HepG2 (cell line): ENCODE data around the gene MAP3K2. TPM values are rescaled to one million over a fixed set of nuclear protein-coding genes. Genes with fewer than 3 reads are reported as not detected.

Experiments
- HNRNPUL1 ChIP-seq: fragments of 200-400 bp; formaldehyde crosslinking; IDR thresholded peaks from 2 replicates; pipeline ENCODE4 v1.6.1; 2017; ENCODE audit warnings: low read depth, mild to moderate bottlenecking, low read length, moderate library complexity
- KLF11 ChIP-seq: IDR thresholded peaks from 2 replicates; pipeline ENCODE4 v1.6.1; 2016; ENCODE audit warnings: missing compliant biosample characterization
- MATR3 ChIP-seq: sonication (generic); formaldehyde crosslinking; IDR thresholded peaks from 2 replicates; pipeline ENCODE4 v1.4.0; 2020; ENCODE audit warnings: missing genetic modification reagents
- NBN ChIP-seq: fragments of 450-650 bp; conservative IDR thresholded peaks from 2 replicates; pipeline ENCODE4 v1.6.1; 2017
- NPAS2 ChIP-seq: sonication (generic); formaldehyde crosslinking; IDR thresholded peaks from 2 replicates; pipeline ENCODE4 v1.8.0; 2022; ENCODE audit warnings: mild to moderate bottlenecking, missing genetic modification reagents, borderline replicate concordance
- NR3C1 ChIP-seq: sonication (generic); formaldehyde crosslinking; IDR thresholded peaks from 2 replicates; pipeline ENCODE4 v1.4.0; 2020; ENCODE audit warnings: missing genetic modification reagents
- POGZ ChIP-seq: sonication (generic); formaldehyde crosslinking; IDR thresholded peaks from 2 replicates; pipeline ENCODE4 v1.4.0; 2020; ENCODE audit warnings: mild to moderate bottlenecking, missing genetic modification reagents
- SMAD1 ChIP-seq: sonication (generic); formaldehyde crosslinking; IDR thresholded peaks from 2 replicates; pipeline ENCODE4 v1.4.0; 2020; ENCODE audit warnings: missing genetic modification reagents, low read depth, mild to moderate bottlenecking, borderline replicate concordance
- SNRNP70 ChIP-seq: fragments of 200-400 bp; formaldehyde crosslinking; IDR thresholded peaks from 2 replicates; pipeline ENCODE4 v1.6.1; 2017; ENCODE audit warnings: mild to moderate bottlenecking, low read depth, low read length, moderate library complexity
- SRSF4 ChIP-seq: fragments of 200-400 bp; formaldehyde crosslinking; IDR thresholded peaks from one replicate; pipeline ENCODE4 v1.6.1; 2018; ENCODE audit warnings: mild to moderate bottlenecking, low read depth, low read length, moderate library complexity; ENCODE audit not compliant: poor library complexity, severe bottlenecking
- ZBTB3 ChIP-seq: sonication (generic); formaldehyde crosslinking; IDR thresholded peaks from 2 replicates; pipeline ENCODE4 v1.4.0; 2020; ENCODE audit warnings: low read depth, mild to moderate bottlenecking, moderate library complexity, missing genetic modification reagents, borderline replicate concordance
- ZBTB42 ChIP-seq: sonication (generic); formaldehyde crosslinking; IDR thresholded peaks from 2 replicates; pipeline ENCODE4 v1.5.0; 2020; ENCODE audit warnings: mild to moderate bottlenecking, missing genetic modification reagents
- ZNF335 ChIP-seq: sonication (generic); formaldehyde crosslinking; IDR thresholded peaks from 2 replicates; pipeline ENCODE4 v1.4.0; 2020; ENCODE audit warnings: missing genetic modification reagents
- ZNF383 ChIP-seq: sonication (generic); formaldehyde crosslinking; IDR thresholded peaks from 2 replicates; pipeline ENCODE4 v1.4.0; 2020; ENCODE audit warnings: missing genetic modification reagents, mild to moderate bottlenecking, borderline replicate concordance
- ZNF589 ChIP-seq: sonication (generic); formaldehyde crosslinking; conservative IDR thresholded peaks from 2 replicates; pipeline ENCODE4 v1.8.0; 2022; ENCODE audit warnings: mild to moderate bottlenecking, moderate library complexity, missing genetic modification reagents
- ZNF777 ChIP-seq: sonication (generic); formaldehyde crosslinking; IDR thresholded peaks from 2 replicates; pipeline ENCODE4 v1.4.0; 2020; ENCODE audit warnings: missing genetic modification reagents
- ZNF850 ChIP-seq: sonication (generic); formaldehyde crosslinking; conservative IDR thresholded peaks from 2 replicates; pipeline ENCODE4 v1.9.0; 2021; ENCODE audit warnings: mild to moderate bottlenecking, missing genetic modification reagents
- ZNF878 ChIP-seq: sonication (generic); formaldehyde crosslinking; IDR thresholded peaks from 2 replicates; pipeline ENCODE4 v1.8.1; 2023; ENCODE audit warnings: mild to moderate bottlenecking, missing genetic modification reagents, moderate library complexity
- polyA plus RNA-seq, 8 experiments: library from polyadenylated mRNA; depleted of rRNA in 3 of 8; stranded (reverse) in 7 of 8; unstranded in 1 of 8; fragments of >200 nt; fragmentation: Illumina TruSeq in 4 of 8; extraction: Trizol in 4 of 8; gene quantifications; 2 replicates each; pipeline versions ENCODE4 v1.2.1 to v1.2.3, GENCODE V29; 2011 to 2016; ENCODE audit warnings: low read depth in 4 of 8, missing spikeins in 1 of 8, mixed read lengths in 1 of 8; ENCODE audit not compliant: insufficient read depth in 1 of 8
- total RNA-seq, 5 experiments: library from RNA; depleted of rRNA; stranded (reverse); fragments of >200 nt; fragmentation: Illumina TruSeq; extraction: Trizol; gene quantifications; 2 replicates each; pipeline ENCODE4 v1.2.3, GENCODE V29; 2016; ENCODE audit warnings: low read depth in 1 of 5
- TF ChIP-seq, protein P1 (sequence below): sonication (generic); formaldehyde crosslinking; IDR thresholded peaks from 2 replicates; pipeline ENCODE4 v1.8.0; 2022; ENCODE audit warnings: missing genetic modification reagents, mild to moderate bottlenecking, inconsistent platforms, borderline replicate concordance
- TF ChIP-seq, protein P2 (sequence below): sonication (generic); formaldehyde crosslinking; IDR thresholded peaks from 2 replicates; pipeline ENCODE4 v1.4.0; 2020; ENCODE audit warnings: mild to moderate bottlenecking, missing genetic modification reagents, borderline replicate concordance
- TF ChIP-seq, protein P3 (sequence below): sonication (generic); formaldehyde crosslinking; IDR thresholded peaks from 2 replicates; pipeline ENCODE4 v1.4.0; 2020; ENCODE audit warnings: mild to moderate bottlenecking, low read depth, missing genetic modification reagents

Gene MAP3K2
- total and polyA plus RNA-seq, 2 of the 13 experiments (the other 11 are each of a cell fraction or from before 2014, with no cell fraction given) = 12.2 to 37.2 TPM

DNA sequence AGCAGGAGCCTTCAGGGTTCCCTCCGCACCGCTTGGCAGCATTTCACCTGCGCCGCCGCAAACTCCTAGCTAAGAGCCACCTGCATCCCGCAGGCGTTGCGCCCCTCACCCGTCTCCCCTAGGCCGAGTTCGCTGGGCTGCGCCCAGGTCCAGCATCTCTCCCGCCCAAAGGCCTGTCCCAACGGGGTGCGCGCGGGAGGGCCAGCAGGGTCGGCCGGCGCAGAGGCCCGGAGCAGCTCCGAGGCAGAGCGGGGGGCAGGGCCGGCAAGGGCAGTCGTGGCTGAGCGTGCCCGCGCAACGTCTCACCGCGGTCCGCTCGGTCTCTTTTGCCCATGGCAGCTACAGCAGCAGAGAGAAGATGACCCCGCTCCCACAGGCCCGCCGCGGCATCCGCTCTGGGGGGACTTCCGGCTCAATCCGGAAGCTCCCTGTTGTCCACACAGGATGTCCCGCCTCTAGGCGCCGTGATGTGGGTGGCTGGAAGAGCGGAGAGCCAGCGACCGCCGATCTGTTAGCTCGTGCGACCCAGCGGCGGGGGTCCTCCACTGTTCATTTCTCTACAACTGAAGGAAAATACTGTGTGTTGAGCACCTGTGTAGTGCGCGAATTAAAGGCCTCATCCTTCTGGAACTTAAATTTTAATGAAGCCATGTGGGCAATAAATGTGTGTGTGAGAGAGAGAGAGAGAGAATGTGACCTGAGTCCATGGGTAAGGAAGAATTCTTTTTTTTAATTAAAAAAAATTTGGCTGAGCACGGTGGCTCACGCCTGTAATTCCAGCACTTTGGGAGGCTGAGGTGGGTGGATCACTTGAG is 93.8 kb downstream of the MAP3K2 start, which contains the start of gene ERCC3 (continued):
- TF ChIP-seq, protein P1, sequence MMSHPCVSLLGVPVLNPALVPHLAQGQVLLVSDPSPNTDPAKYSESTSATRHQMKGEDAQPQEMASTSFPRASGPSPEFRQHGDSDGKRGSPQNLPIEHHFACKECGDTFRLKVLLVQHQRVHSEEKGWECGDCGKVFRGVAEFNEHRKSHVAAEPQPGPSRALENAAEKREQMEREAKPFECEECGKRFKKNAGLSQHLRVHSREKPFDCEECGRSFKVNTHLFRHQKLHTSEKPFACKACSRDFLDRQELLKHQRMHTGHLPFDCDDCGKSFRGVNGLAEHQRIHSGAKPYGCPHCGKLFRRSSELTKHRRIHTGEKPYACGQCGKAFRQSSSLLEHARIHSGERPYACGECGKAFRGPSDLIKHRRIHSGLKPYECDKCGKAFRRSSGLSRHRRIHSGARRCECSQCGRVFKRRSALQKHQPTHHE (CRISPR knock-in tag) = peak; percentile 93; the same call in 1 of the 2 replicates
- TF ChIP-seq ZBTB42 (CRISPR knock-in tag) (peak; percentile 69; the same call in 1 of the 2 replicates), SMAD1 (CRISPR knock-in tag) (peak; percentile 90), ZNF335 (CRISPR knock-in tag) (0 out of 2 replicates have a peak, but pooled peaks have one; percentile 27), NPAS2 (no peak), ZNF589 (CRISPR knock-in tag) (0 out of 2 replicates have a peak, but pooled peaks have one; percentile 75), ZBTB3 (CRISPR knock-in tag) (0 out of 2 replicates have a peak, but pooled peaks have one; percentile 35), ZNF383 (0 out of 2 replicates have a peak, but pooled peaks have one; percentile 69), HNRNPUL1 (no peak), ZNF878 (0 out of 2 replicates have a peak, but pooled peaks have one; percentile 57), POGZ (CRISPR knock-in tag) (peak; percentile 59; the same call in 1 of the 2 replicates), KLF11 (CRISPR knock-in tag) (peak; percentile 76; the same call in 1 of the 2 replicates), NBN (no peak), MATR3 (CRISPR knock-in tag) (peak; percentile 89; the same call in 1 of the 2 replicates), ZNF777 (CRISPR knock-in tag) (peak; percentile 57), SNRNP70 (no peak), SRSF4 (no peak), ZNF850 (no peak), NR3C1 (CRISPR knock-in tag) (no peak)
- TF ChIP-seq, protein P2, sequence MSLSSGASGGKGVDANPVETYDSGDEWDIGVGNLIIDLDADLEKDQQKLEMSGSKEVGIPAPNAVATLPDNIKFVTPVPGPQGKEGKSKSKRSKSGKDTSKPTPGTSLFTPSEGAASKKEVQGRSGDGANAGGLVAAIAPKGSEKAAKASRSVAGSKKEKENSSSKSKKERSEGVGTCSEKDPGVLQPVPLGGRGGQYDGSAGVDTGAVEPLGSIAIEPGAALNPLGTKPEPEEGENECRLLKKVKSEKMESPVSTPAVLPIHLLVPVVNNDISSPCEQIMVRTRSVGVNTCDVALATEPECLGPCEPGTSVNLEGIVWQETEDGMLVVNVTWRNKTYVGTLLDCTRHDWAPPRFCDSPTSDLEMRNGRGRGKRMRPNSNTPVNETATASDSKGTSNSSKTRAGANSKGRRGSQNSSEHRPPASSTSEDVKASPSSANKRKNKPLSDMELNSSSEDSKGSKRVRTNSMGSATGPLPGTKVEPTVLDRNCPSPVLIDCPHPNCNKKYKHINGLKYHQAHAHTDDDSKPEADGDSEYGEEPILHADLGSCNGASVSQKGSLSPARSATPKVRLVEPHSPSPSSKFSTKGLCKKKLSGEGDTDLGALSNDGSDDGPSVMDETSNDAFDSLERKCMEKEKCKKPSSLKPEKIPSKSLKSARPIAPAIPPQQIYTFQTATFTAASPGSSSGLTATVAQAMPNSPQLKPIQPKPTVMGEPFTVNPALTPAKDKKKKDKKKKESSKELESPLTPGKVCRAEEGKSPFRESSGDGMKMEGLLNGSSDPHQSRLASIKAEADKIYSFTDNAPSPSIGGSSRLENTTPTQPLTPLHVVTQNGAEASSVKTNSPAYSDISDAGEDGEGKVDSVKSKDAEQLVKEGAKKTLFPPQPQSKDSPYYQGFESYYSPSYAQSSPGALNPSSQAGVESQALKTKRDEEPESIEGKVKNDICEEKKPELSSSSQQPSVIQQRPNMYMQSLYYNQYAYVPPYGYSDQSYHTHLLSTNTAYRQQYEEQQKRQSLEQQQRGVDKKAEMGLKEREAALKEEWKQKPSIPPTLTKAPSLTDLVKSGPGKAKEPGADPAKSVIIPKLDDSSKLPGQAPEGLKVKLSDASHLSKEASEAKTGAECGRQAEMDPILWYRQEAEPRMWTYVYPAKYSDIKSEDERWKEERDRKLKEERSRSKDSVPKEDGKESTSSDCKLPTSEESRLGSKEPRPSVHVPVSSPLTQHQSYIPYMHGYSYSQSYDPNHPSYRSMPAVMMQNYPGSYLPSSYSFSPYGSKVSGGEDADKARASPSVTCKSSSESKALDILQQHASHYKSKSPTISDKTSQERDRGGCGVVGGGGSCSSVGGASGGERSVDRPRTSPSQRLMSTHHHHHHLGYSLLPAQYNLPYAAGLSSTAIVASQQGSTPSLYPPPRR (CRISPR knock-in tag) = peak; percentile 57; the same call in 1 of the 2 replicates
- TF ChIP-seq, protein P3, sequence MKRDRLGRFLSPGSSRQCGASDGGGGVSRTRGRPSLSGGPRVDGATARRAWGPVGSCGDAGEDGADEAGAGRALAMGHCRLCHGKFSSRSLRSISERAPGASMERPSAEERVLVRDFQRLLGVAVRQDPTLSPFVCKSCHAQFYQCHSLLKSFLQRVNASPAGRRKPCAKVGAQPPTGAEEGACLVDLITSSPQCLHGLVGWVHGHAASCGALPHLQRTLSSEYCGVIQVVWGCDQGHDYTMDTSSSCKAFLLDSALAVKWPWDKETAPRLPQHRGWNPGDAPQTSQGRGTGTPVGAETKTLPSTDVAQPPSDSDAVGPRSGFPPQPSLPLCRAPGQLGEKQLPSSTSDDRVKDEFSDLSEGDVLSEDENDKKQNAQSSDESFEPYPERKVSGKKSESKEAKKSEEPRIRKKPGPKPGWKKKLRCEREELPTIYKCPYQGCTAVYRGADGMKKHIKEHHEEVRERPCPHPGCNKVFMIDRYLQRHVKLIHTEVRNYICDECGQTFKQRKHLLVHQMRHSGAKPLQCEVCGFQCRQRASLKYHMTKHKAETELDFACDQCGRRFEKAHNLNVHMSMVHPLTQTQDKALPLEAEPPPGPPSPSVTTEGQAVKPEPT = peak; percentile 59; the same call in 1 of the 2 replicates
